ENCODE data around the gene LHX3.
"Not testable (repeated sequence)": the region's sequence is repeated elsewhere in the genome, so short reads cannot be mapped to it uniquely, and the experiment has no call there.

LHX3 gene

GRCh38 chr9:136150664-136151213, 54.2 kb downstream of the LHX3 start:
- DNase-seq: not testable (repeated sequence)

- no peak for DNase-seq
Measured at GRCh38 chr9:136149853-136150252, 55.1 kb downstream of the LHX3 start.

- DNase-seq: no peak
Measured at GRCh38 chr9:136149337-136149736, 55.6 kb downstream of the LHX3 start.

- DNase-seq: no peak
Measured at GRCh38 chr9:136148766-136149165, 56.2 kb downstream of the LHX3 start.

- DNase-seq: no peak
Measured at GRCh38 chr9:136147890-136148714, 56.8 kb downstream of the LHX3 start.

- DNase-seq: no peak
Measured at GRCh38 chr9:136147038-136147889, 57.7 kb downstream of the LHX3 start.

Measured in NCI-H1092 (cell line).